ENCODE data around the gene LPP.

DNA sequence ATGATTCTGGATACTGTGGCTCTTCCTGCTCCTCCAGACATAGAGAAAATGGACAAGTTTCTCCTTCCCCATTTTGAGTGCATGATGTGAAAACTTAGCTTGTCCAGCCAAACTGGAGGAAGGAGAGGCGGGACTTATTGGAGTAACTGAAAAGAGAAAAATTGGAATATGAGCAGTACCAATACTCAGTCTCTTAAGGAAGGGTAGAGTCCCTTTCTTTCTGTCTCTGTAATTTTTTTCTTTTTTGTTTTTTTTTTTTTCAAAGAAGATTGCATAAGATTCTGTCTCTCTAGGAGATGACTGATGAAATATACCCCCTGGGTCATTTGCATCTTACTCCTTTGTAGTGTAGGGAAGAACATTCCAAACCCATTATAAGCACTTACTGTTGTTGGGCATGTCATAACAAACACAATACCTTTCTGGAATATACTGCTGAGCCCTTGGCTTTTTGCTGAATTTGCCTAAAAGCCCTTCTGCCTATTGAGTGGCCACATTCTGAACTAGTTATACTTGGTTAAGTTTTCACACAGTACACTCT lies 519.8 kb downstream of the LPP start:
- no peak for TF ChIP-seq POLR2AphosphoS5 (IDR thresholded peaks at IDR 0.05; ENCODE audit: borderline replicate concordance, low read depth, low read length)
- TF ChIP-seq EZH2 (IDR thresholded peaks at IDR 0.05), result no peak
- no peak for TF ChIP-seq FOXP2 (optimal IDR thresholded peaks at IDR 0.05; ENCODE audit: control extremely low read depth, extremely low read length, insufficient read depth)

All from SK-N-MC (cell line).